Aorta (tissue), 5 donors: ENCODE measurements around the gene EPHB2. TPM values are rescaled to one million over a fixed set of nuclear protein-coding genes. Genes with fewer than 3 reads are reported as not detected.
A peak's percentile ranks its signal among the peaks of the same experiment; 100 is the strongest.

Experiments used
- ATAC-seq: fragments of 200-7000 bp; cut with Tn5 transposase; one replicate; pipeline ENCODE4 v1.9.1; 2022; ENCODE audit warnings: moderate library complexity; ENCODE audit not compliant: low FRiP score
- DNase-seq, 2 donors: peaks; one replicate each; pipeline ENCODE4 v3.0.0-alpha.2; 2020
- H3K27ac ChIP-seq, 2 donors: one replicate each; pipeline ENCODE4 v1.5.1; 2013; ENCODE audit warnings: low read length in 2 of 2, mild to moderate bottlenecking in 2 of 2, moderate library complexity in 2 of 2, control low read depth in 1 of 2, inconsistent platforms in 1 of 2, low read depth in 1 of 2
- H3K27me3 ChIP-seq, 2 donors: one replicate each; pipeline ENCODE4 v1.6.1; 2013; ENCODE audit warnings: control low read depth in 1 of 2, low read length in 1 of 2, mild to moderate bottlenecking in 1 of 2, moderate library complexity in 1 of 2; ENCODE audit not compliant: insufficient read depth in 2 of 2, control insufficient read depth in 1 of 2
- H3K36me3 ChIP-seq, 2 donors: one replicate each; pipeline ENCODE4 v1.6.1; 2013; ENCODE audit warnings: control low read depth in 1 of 2, low read length in 1 of 2, mild to moderate bottlenecking in 1 of 2; ENCODE audit not compliant: insufficient read depth in 2 of 2, control insufficient read depth in 1 of 2
- H3K4me1 ChIP-seq, 2 donors: one replicate each; pipeline ENCODE4 v1.6.1; 2013; ENCODE audit warnings: low read length in 2 of 2, control low read depth in 1 of 2, mild to moderate bottlenecking in 1 of 2, moderate library complexity in 1 of 2; ENCODE audit not compliant: insufficient read depth in 2 of 2, control insufficient read depth in 1 of 2
- H3K4me3 ChIP-seq, 2 donors: one replicate each; pipeline ENCODE4 v1.5.1; 2013; ENCODE audit warnings: low read length in 2 of 2, control low read depth in 1 of 2, mild to moderate bottlenecking in 1 of 2
- H3K9me3 ChIP-seq: one replicate; pipeline ENCODE4 v1.6.1; 2013; ENCODE audit warnings: mild to moderate bottlenecking, low read length; ENCODE audit not compliant: control insufficient read depth
- WGBS, 2 donors: extraction: QIAGEN DNeasy Blood & Tissue Kit; methylation state at CpG; one replicate each; pipeline ENCODE4 v1.1.7; 2013; 5-methylcytosine and 5-hydroxymethylcytosine counted together
- intact Hi-C, 2 donors: fragments of 100-400 bp; cut with DNase I; formaldehyde crosslinking; loops; one replicate each; pipeline versions ENCODE4 v1.14.2 to v1.15.0; 2022
- polyA plus RNA-seq, 2 donors: library from polyadenylated mRNA; stranded (reverse); fragments of 200-250 nt; gene quantifications; one replicate each; pipeline ENCODE4 v1.2.3, GENCODE V29; 2013
- total RNA-seq, 2 donors: library from RNA; stranded (reverse); fragmentation: NEBNext Ultra II Directional; extraction: Animal tissue kit (Norgen Biotek cat#: 25700); gene quantifications; one replicate each; pipeline ENCODE4 v1.2.1, GENCODE V29; 2021
- donor health status: healthy with polysubstance abuse.
- donor health status: Bipolar disorder and iron deficiency.
- donor health status: DM: no; HTN: no; CAD: no.
- donor health status: DM: no; HTN: no; CAD: no.
- donor health status: DM: yes; HTN: yes; CAD: no.

Gene EPHB2
- total and polyA plus RNA-seq, 4 donors, result 0.87 to 16.6 (median 3.2) TPM

- ATAC-seq, result no peak
- Histone ChIP-seq H3K36me3 (no peaks in the 10 kb centered on the region), H3K4me1 (no peaks in the 10 kb centered on the region), H3K27ac (no peak overlapping the region), H3K4me3 (no peak overlapping the region), H3K9me3 (no peaks in the 10 kb centered on the region), H3K27me3 (no peaks in the 10 kb centered on the region)
- WGBS, 2 donors, result 94 to 97% methylated on average over 5 of the region's 5 CpGs
- intact Hi-C loops, result no loop called here
- DNase-seq, result no peak
These were observed 93.2 kb downstream of the EPHB2 start for GRCh38 chr1:22803833-22804232.

GRCh38 chr1:22804406-22804805 lies 93.8 kb downstream of the EPHB2 start:
- H3K9me3 ChIP-seq, result no peaks in the 10 kb centered on the region
- intact Hi-C loops, result no loop called here
- 65 to 74% methylated on average over 6 of the region's 6 CpGs for WGBS, 2 donors
- no peaks in the 10 kb centered on the region for H3K36me3 ChIP-seq
- H3K27ac ChIP-seq, result no peak overlapping the region
- no peaks in the 10 kb centered on the region for H3K4me1 ChIP-seq
- no peak for DNase-seq
- H3K27me3 ChIP-seq, result no peaks in the 10 kb centered on the region
- no peak for ATAC-seq
- H3K4me3 ChIP-seq, result no peak overlapping the region

GRCh38 chr1:22804969-22805671 lies 94.5 kb downstream of the EPHB2 start:
- DNase-seq, result no peak
- Histone ChIP-seq H3K4me3 (no peak overlapping the region), H3K4me1 (no peaks in the 10 kb centered on the region), H3K27ac (no peak overlapping the region), H3K27me3 (no peaks in the 10 kb centered on the region), H3K9me3 (no peaks in the 10 kb centered on the region), H3K36me3 (no peaks in the 10 kb centered on the region)
- no peak for ATAC-seq
- 92 to 95% methylated on average over 7 of the region's 7 CpGs for WGBS, 2 donors
- intact Hi-C loops, result no loop called here

GRCh38 chr1:22805672-22806038 lies 95.0 kb downstream of the EPHB2 start:
- no peak for DNase-seq
- 96 to 97% methylated on average over 4 of the region's 4 CpGs for WGBS, 2 donors
- no peaks in the 10 kb centered on the region for H3K36me3 ChIP-seq
- intact Hi-C loops, result no loop called here
- H3K4me1 ChIP-seq, result no peaks in the 10 kb centered on the region
- ATAC-seq, result no peak
- no peak overlapping the region for H3K27ac ChIP-seq
- no peak overlapping the region for H3K4me3 ChIP-seq
- H3K27me3 ChIP-seq, result no peaks in the 10 kb centered on the region
- H3K9me3 ChIP-seq, result no peaks in the 10 kb centered on the region

- no peaks in the 10 kb centered on the region for H3K9me3 ChIP-seq
- intact Hi-C loops, result no loop called here
- H3K27ac ChIP-seq, result no peak overlapping the region
- no peaks in the 10 kb centered on the region for H3K4me1 ChIP-seq
- H3K27me3 ChIP-seq, result no peaks in the 10 kb centered on the region
- H3K36me3 ChIP-seq, result no peaks in the 10 kb centered on the region
- 88 to 93% methylated on average over 12 of the region's 12 CpGs for whole genome bisulfite sequencing, 2 donors
- ATAC-seq (no peak), DNase-seq (no peak)
- H3K4me3 ChIP-seq, result no peak overlapping the region
These were observed 95.9 kb downstream of the EPHB2 start for GRCh38 chr1:22806584-22806983.

- no peak overlapping the region for H3K27ac ChIP-seq
- no peaks in the 10 kb centered on the region for H3K36me3 ChIP-seq
- intact Hi-C loops, result no loop called here
- ATAC-seq (no peak), DNase-seq (peak in 1 of 2 donors; percentile 26)
- no peaks in the 10 kb centered on the region for H3K27me3 ChIP-seq
- H3K4me1 ChIP-seq, result no peaks in the 10 kb centered on the region
- H3K9me3 ChIP-seq, result no peaks in the 10 kb centered on the region
- H3K4me3 ChIP-seq, result no peak overlapping the region
- 95 to 96% methylated on average over 4 of the region's 4 CpGs for WGBS, 2 donors
These were observed 96.7 kb downstream of the EPHB2 start for GRCh38 chr1:22807340-22807739.

- no peaks in the 10 kb centered on the region for H3K27me3 ChIP-seq
- WGBS, 2 donors, result 17 to 23% methylated on average over 6 of the region's 6 CpGs
- H3K4me3 ChIP-seq, result no peak overlapping the region
- no peaks in the 10 kb centered on the region for H3K4me1 ChIP-seq
- no peaks in the 10 kb centered on the region for H3K36me3 ChIP-seq
- DNase-seq, result no peak
- no peak for ATAC-seq
- no peak overlapping the region for H3K27ac ChIP-seq
- intact Hi-C loops, result no loop called here
- no peaks in the 10 kb centered on the region for H3K9me3 ChIP-seq
These were observed 97.6 kb downstream of the EPHB2 start for GRCh38 chr1:22808186-22808675.

GRCh38 chr1:22808676-22809483 lies 98.2 kb downstream of the EPHB2 start:
- H3K36me3 ChIP-seq, result no peaks in the 10 kb centered on the region
- H3K27me3 ChIP-seq, result no peaks in the 10 kb centered on the region
- ATAC-seq (peak; percentile 74), DNase-seq (peak; percentile 84 to 85)
- peak overlapping the region in 1 of 2 donors; percentile 45 for H3K27ac ChIP-seq
- no peak overlapping the region for H3K4me3 ChIP-seq
- no peaks in the 10 kb centered on the region for H3K9me3 ChIP-seq
- no peaks in the 10 kb centered on the region for H3K4me1 ChIP-seq
- 10 to 17% methylated on average over 15 of the region's 15 CpGs for WGBS, 2 donors
- intact Hi-C loops, result no loop called here

- intact Hi-C loops, result no loop called here
- H3K4me1 ChIP-seq, result no peaks in the 10 kb centered on the region
- DNase-seq (no peak), ATAC-seq (no peak)
- no peaks in the 10 kb centered on the region for H3K27me3 ChIP-seq
- H3K9me3 ChIP-seq, result no peaks in the 10 kb centered on the region
- WGBS, 2 donors, result 92 to 97% methylated on average over 4 of the region's 4 CpGs
- no peak overlapping the region for H3K27ac ChIP-seq
- no peak overlapping the region for H3K4me3 ChIP-seq
- no peaks in the 10 kb centered on the region for H3K36me3 ChIP-seq
These were observed 99.1 kb downstream of the EPHB2 start for GRCh38 chr1:22809783-22810182.
